ENCODE results near the gene RAD21L1. TPM values are rescaled to one million over a fixed set of nuclear protein-coding genes. Genes with fewer than 3 reads are reported as not detected.

Gene RAD21L1
- polyA plus RNA-seq, 2 of the 4 experiments (the other 2 are of a cell fraction): not detected

- TF ChIP-seq PBX3 (IDR thresholded peaks at IDR 0.05) (no peak), HDAC2 (IDR thresholded peaks at IDR 0.05) (no peak), SMC3 (IDR thresholded peaks at IDR 0.05) (no peak), ZNF302 (CRISPR knock-in tag; IDR thresholded peaks at IDR 0.05) (no peak)
These were observed 27.1 kb upstream of the RAD21L1 start (continued) for GRCh38 chr20:1198751-1199150.

DNA sequence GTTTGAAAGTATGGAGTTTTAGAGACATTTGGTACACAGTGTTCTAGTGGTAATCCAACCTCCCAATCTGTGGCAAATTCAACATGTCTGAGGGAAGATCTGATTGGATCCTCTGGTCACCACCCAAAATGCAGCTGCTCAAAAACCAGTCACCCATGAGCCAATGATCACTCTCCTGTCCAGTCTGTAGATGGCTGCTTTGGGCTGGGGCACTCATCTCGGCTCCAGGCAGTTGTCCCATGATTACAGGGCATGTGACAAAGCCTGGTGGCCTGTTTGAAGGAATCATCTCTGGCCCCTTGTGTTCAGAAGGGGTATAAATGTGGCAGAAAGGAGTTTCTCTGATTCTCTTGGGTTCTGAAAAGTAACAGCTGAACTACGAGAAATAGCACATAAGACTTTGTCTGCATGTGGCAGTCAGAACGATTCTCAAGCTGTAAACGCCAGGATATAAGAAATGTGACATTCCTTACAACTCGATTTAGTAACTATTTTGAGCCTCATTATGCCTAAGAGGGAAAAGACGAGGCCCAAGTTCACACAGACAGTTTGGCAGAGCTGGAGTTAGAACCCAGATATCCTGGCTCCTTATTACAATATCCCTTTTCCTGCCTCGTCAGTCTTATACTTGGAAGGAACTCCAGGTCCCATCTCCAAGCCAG is 26.5 kb upstream of the RAD21L1 start:
- Histone ChIP-seq H3K27ac (no peak overlapping the region), H3K4me2 (no peak overlapping the region), H3K4me3 (no peak overlapping the region), H3K9me3 (peaks cover 5% of the 10 kb centered on the region; the same call in 2 of the 3 replicates), H3K4me1 (no peaks in the 10 kb centered on the region)
- CTCF ChIA-PET: interaction anchor here (0.6 to 3.2 kb wide), 4 partner anchors 9 to 381 kb away, joined by 3 to 9 read pairs (median 5); no protein-coding TSS in a partner anchor
- ATAC-seq (peak in 1 of 2 experiments; percentile 48; a peak in 2 of 6 replicates), DNase-seq (ENCODE audit: low read depth in 1 of 2, low spot score in 1 of 2) (no peak), FAIRE-seq (no peak)
- POLR2A ChIA-PET: no interaction called here
- 29% methylated on average over 7 of the region's 7 CpGs for WGBS (ENCODE audit: missing lambda C conversion rate)
- TF ChIP-seq NFE2L2 (conservative IDR thresholded peaks at IDR 0.05; ENCODE audit: low read length) (no peak), HDAC2 (IDR thresholded peaks at IDR 0.05) (no peak)

GRCh38 chr20:1199964-1200363 is 25.9 kb upstream of the RAD21L1 start:
- Histone ChIP-seq H3K9me3 (peaks cover 5% of the 10 kb centered on the region; the same call in 2 of the 3 replicates), H3K27ac (no peak overlapping the region), H3K4me2 (no peak overlapping the region), H3K4me1 (no peaks in the 10 kb centered on the region), H3K4me3 (no peak overlapping the region)
- no peak for TF ChIP-seq CBX2 (IDR thresholded peaks at IDR 0.05; ENCODE audit: borderline replicate concordance, low read depth)
- TF ChIP-seq KDM1A (IDR thresholded peaks at IDR 0.05; ENCODE audit: low read depth): no peak
- no peak for TF ChIP-seq PBX3 (IDR thresholded peaks at IDR 0.05)
- no peak for TF ChIP-seq ZSCAN20 (CRISPR knock-in tag; IDR thresholded peaks at IDR 0.05)
- no peak for TF ChIP-seq CBX8 (IDR thresholded peaks at IDR 0.05)
- TF ChIP-seq CEBPB (IDR thresholded peaks at IDR 0.05): no peak
- TF ChIP-seq CTCF (IDR thresholded peaks at IDR 0.05): no peak
- no peak for TF ChIP-seq JUNB (IDR thresholded peaks at IDR 0.05)
- TF ChIP-seq SREBF2 (IDR thresholded peaks at IDR 0.05): no peak
- no peak for TF ChIP-seq POLR2A (IDR thresholded peaks at IDR 0.05; ENCODE audit: low read length)
- no peak for TF ChIP-seq ZC3H11A (IDR thresholded peaks at IDR 0.05)
- no peak for TF ChIP-seq RNF2 (IDR thresholded peaks at IDR 0.05; ENCODE audit: borderline replicate concordance, low read depth)
- TF ChIP-seq, protein P1, sequence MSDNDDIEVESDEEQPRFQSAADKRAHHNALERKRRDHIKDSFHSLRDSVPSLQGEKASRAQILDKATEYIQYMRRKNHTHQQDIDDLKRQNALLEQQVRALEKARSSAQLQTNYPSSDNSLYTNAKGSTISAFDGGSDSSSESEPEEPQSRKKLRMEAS (IDR thresholded peaks at IDR 0.05): no peak
- TF ChIP-seq, protein P2, sequence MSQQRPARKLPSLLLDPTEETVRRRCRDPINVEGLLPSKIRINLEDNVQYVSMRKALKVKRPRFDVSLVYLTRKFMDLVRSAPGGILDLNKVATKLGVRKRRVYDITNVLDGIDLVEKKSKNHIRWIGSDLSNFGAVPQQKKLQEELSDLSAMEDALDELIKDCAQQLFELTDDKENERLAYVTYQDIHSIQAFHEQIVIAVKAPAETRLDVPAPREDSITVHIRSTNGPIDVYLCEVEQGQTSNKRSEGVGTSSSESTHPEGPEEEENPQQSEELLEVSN (IDR thresholded peaks at IDR 0.05; ENCODE audit: borderline replicate concordance, low read depth): no peak
- TF ChIP-seq NR3C1 (IDR thresholded peaks at IDR 0.05): no peak
- FAIRE-seq: no peak
- CTCF ChIA-PET: interaction anchor here (0.6 to 3.2 kb wide), 5 partner anchors 9 to 382 kb away, joined by 3 to 9 read pairs (median 5); no protein-coding TSS in a partner anchor
- POLR2A ChIA-PET: no interaction called here
- ATAC-seq: no peak
- no peak for DNase-seq (ENCODE audit: low read depth in 1 of 2, low spot score in 1 of 2)
- WGBS (ENCODE audit: missing lambda C conversion rate): 88% methylated on average over 1 of the region's 1 CpG
